ENCODE measurements around the gene HSPBP1. TPM values are rescaled to one million over a fixed set of nuclear protein-coding genes. Genes with fewer than 3 reads are reported as not detected.

HSPBP1 gene
- total and polyA plus RNA-seq, 9 of the 15 experiments (the other 6 are each of a cell fraction or from before 2014, with no cell fraction given) = 0.83 to 81.3 (median 21.8) TPM

DNA sequence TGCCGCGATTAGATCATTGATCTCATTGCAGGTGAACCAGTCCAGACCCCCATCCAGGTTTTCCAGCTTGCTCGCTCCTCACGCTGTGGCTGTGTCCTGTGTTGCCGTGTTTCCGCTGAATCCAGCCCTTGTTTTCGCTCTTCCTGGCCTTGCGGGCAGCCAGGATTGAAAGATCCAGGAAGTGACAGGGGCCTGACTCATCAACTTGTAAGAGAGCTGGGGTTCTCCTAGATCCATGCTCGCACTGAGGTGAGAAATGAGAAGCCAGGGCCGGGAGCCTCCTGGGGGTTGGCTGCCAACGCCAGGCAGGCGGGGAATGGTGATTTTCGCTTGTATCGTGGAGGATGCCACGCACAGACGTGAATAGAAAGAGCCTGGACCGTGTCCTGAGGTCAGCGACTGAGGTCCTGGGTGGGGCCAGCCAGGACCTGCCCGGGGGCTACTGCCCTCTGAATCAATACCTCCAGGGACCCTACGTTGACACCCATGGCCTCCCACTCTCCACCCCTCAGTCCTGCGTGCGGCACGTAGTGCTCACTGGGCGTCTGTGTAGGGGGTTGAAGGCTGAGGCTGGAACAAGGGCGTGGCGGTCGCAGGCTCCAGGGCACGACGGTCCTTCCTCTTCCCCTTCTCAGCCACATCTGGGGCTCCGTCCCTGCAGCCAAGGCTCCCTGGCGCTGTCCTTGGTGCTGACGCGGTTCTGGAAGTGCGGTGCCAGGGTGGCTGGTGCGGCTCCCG, 63.3 kb downstream of the HSPBP1 start (continued):
- TF ChIP-seq, protein P1, sequence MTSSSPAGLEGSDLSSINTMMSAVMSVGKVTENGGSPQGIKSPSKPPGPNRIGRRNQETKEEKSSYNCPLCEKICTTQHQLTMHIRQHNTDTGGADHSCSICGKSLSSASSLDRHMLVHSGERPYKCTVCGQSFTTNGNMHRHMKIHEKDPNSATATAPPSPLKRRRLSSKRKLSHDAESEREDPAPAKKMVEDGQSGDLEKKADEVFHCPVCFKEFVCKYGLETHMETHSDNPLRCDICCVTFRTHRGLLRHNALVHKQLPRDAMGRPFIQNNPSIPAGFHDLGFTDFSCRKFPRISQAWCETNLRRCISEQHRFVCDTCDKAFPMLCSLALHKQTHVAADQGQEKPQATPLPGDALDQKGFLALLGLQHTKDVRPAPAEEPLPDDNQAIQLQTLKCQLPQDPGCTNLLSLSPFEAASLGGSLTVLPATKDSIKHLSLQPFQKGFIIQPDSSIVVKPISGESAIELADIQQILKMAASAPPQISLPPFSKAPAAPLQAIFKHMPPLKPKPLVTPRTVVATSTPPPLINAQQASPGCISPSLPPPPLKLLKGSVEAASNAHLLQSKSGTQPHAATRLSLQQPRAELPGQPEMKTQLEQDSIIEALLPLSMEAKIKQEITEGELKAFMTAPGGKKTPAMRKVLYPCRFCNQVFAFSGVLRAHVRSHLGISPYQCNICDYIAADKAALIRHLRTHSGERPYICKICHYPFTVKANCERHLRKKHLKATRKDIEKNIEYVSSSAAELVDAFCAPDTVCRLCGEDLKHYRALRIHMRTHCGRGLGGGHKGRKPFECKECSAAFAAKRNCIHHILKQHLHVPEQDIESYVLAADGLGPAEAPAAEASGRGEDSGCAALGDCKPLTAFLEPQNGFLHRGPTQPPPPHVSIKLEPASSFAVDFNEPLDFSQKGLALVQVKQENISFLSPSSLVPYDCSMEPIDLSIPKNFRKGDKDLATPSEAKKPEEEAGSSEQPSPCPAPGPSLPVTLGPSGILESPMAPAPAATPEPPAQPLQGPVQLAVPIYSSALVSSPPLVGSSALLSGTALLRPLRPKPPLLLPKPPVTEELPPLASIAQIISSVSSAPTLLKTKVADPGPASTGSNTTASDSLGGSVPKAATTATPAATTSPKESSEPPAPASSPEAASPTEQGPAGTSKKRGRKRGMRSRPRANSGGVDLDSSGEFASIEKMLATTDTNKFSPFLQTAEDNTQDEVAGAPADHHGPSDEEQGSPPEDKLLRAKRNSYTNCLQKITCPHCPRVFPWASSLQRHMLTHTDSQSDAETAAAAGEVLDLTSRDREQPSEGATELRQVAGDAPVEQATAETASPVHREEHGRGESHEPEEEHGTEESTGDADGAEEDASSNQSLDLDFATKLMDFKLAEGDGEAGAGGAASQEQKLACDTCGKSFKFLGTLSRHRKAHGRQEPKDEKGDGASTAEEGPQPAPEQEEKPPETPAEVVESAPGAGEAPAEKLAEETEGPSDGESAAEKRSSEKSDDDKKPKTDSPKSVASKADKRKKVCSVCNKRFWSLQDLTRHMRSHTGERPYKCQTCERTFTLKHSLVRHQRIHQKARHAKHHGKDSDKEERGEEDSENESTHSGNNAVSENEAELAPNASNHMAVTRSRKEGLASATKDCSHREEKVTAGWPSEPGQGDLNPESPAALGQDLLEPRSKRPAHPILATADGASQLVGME (CRISPR knock-in tag; IDR thresholded peaks at IDR 0.05) = peak; percentile 24; the same call in 1 of the 2 replicates
- TF ChIP-seq FOXP1 (CRISPR knock-in tag; IDR thresholded peaks at IDR 0.05) (peak; percentile 95), MCM2 (IDR thresholded peaks at IDR 0.05; ENCODE audit: low read depth) (no peak), CCAR2 (IDR thresholded peaks at IDR 0.05; ENCODE audit: low read depth, low read length) (peak; percentile 89), YY1 (IDR thresholded peaks at IDR 0.05; ENCODE audit: borderline replicate concordance in 1 of 3, control insufficient read depth in 1 of 3, extremely low read depth in 1 of 3, insufficient read depth in 3 of 3, insufficient read length in 1 of 3, insufficient replicate concordance in 2 of 3, low read depth in 1 of 3, low read length in 2 of 3) (peak in 2 of 3 experiments; percentile 74 to 79), STAT5A (IDR thresholded peaks at IDR 0.05; ENCODE audit: borderline replicate concordance, low read length) (peak; percentile 79), BRF1 (IDR thresholded peaks at IDR 0.05; ENCODE audit: borderline replicate concordance, extremely low read depth, insufficient read length) (no peak), HNRNPLL (IDR thresholded peaks at IDR 0.05; ENCODE audit: low read depth, low read length, poor library complexity, severe bottlenecking) (peak; percentile 58), RBFOX2 (IDR thresholded peaks at IDR 0.05; ENCODE audit: low read depth, low read length) (peak; percentile 99), SLC30A9 (CRISPR knock-in tag; IDR thresholded peaks at IDR 0.05) (no peak), RFX5 (IDR thresholded peaks at IDR 0.05; ENCODE audit: low read depth, low read length) (peak; percentile 88), ZFPM2 (CRISPR knock-in tag; IDR thresholded peaks at IDR 0.05) (no peak; the same call in 1 of the 2 replicates)
- TF ChIP-seq, protein P2, sequence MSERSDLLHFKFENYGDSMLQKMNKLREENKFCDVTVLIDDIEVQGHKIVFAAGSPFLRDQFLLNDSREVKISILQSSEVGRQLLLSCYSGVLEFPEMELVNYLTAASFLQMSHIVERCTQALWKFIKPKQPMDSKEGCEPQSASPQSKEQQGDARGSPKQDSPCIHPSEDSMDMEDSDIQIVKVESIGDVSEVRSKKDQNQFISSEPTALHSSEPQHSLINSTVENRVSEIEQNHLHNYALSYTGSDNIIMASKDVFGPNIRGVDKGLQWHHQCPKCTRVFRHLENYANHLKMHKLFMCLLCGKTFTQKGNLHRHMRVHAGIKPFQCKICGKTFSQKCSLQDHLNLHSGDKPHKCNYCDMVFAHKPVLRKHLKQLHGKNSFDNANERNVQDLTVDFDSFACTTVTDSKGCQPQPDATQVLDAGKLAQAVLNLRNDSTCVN (CRISPR knock-in tag; IDR thresholded peaks at IDR 0.05) = peak; percentile 45; the same call in 1 of the 2 replicates
- TF ChIP-seq, protein P3, sequence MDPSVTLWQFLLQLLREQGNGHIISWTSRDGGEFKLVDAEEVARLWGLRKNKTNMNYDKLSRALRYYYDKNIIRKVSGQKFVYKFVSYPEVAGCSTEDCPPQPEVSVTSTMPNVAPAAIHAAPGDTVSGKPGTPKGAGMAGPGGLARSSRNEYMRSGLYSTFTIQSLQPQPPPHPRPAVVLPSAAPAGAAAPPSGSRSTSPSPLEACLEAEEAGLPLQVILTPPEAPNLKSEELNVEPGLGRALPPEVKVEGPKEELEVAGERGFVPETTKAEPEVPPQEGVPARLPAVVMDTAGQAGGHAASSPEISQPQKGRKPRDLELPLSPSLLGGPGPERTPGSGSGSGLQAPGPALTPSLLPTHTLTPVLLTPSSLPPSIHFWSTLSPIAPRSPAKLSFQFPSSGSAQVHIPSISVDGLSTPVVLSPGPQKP (CRISPR knock-in tag; IDR thresholded peaks at IDR 0.05) = no peak
- TF ChIP-seq, protein P4, sequence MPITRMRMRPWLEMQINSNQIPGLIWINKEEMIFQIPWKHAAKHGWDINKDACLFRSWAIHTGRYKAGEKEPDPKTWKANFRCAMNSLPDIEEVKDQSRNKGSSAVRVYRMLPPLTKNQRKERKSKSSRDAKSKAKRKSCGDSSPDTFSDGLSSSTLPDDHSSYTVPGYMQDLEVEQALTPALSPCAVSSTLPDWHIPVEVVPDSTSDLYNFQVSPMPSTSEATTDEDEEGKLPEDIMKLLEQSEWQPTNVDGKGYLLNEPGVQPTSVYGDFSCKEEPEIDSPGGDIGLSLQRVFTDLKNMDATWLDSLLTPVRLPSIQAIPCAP (CRISPR knock-in tag; IDR thresholded peaks at IDR 0.05; ENCODE audit: borderline replicate concordance) = no peak; the same call in 1 of the 2 replicates
- TF ChIP-seq, protein P5, sequence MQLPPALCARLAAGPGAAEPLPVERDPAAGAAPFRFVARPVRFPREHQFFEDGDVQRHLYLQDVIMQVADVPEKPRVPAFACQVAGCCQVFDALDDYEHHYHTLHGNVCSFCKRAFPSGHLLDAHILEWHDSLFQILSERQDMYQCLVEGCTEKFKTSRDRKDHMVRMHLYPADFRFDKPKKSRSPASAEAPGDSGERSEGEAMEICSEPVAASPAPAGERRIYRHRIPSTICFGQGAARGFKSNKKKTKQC (CRISPR knock-in tag; IDR thresholded peaks at IDR 0.05) = peak; percentile 98
